HepG2 (cell line): ENCODE measurements around the gene SLC35D2. TPM values are rescaled to one million over a fixed set of nuclear protein-coding genes. Genes with fewer than 3 reads are reported as not detected.
A peak's percentile ranks its signal among the peaks of the same experiment; 100 is the strongest.

Experiments used
- ARNT2 ChIP-seq: sonication (generic); formaldehyde crosslinking; IDR thresholded peaks from 2 replicates; pipeline ENCODE4 v1.8.0; 2022; ENCODE audit warnings: mild to moderate bottlenecking, low read depth, missing genetic modification reagents, moderate library complexity
- PAXIP1 ChIP-seq: sonication (generic); formaldehyde crosslinking; conservative IDR thresholded peaks from 2 replicates; pipeline ENCODE4 v1.4.0; 2020; ENCODE audit warnings: mild to moderate bottlenecking, missing genetic modification reagents, moderate library complexity
- RXRA ChIP-seq: sonication (generic); formaldehyde crosslinking; IDR thresholded peaks from 2 replicates; pipeline ENCODE4 v1.5.1; 2020; ENCODE audit warnings: missing genetic modification reagents
- USF2 ChIP-seq, 2 experiments: sonication (generic) in 1 of 2; formaldehyde crosslinking in 1 of 2; IDR thresholded peaks; 2 replicates each; pipeline versions ENCODE4 v1.5.1 to v1.6.1; 2011 to 2020; ENCODE audit warnings: borderline replicate concordance in 1 of 2, low read depth in 1 of 2, low read length in 1 of 2, mild to moderate bottlenecking in 1 of 2, missing genetic modification reagents in 1 of 2, moderate library complexity in 1 of 2
- XBP1 ChIP-seq: sonication (generic); formaldehyde crosslinking; IDR thresholded peaks from 2 replicates; pipeline ENCODE4 v1.5.0; 2020; ENCODE audit warnings: missing genetic modification reagents
- ZNF101 ChIP-seq: sonication (generic); formaldehyde crosslinking; IDR thresholded peaks from 2 replicates; pipeline ENCODE4 v1.4.0; 2020; ENCODE audit warnings: mild to moderate bottlenecking, low read depth, missing genetic modification reagents, borderline replicate concordance
- ZNF292 ChIP-seq: sonication (generic); formaldehyde crosslinking; IDR thresholded peaks from 2 replicates; pipeline ENCODE4 v1.8.1; 2022; ENCODE audit warnings: mild to moderate bottlenecking, low read depth, missing genetic modification reagents, borderline replicate concordance
- ZNF33A ChIP-seq: sonication (generic); formaldehyde crosslinking; IDR thresholded peaks from 2 replicates; pipeline ENCODE4 v1.5.1; 2020; ENCODE audit warnings: missing genetic modification reagents, mild to moderate bottlenecking, moderate library complexity, borderline replicate concordance
- ZNF34 ChIP-seq: sonication (generic); formaldehyde crosslinking; IDR thresholded peaks from 2 replicates; pipeline ENCODE4 v1.4.0; 2020; ENCODE audit warnings: mild to moderate bottlenecking, missing genetic modification reagents, borderline replicate concordance
- ZNF431 ChIP-seq: sonication (generic); formaldehyde crosslinking; IDR thresholded peaks from 2 replicates; pipeline ENCODE4 v1.9.0; 2022; ENCODE audit warnings: missing genetic modification reagents, low read depth, mild to moderate bottlenecking, borderline replicate concordance
- ZNF547 ChIP-seq: sonication (generic); formaldehyde crosslinking; IDR thresholded peaks from 2 replicates; pipeline ENCODE4 v1.5.1; 2020; ENCODE audit warnings: mild to moderate bottlenecking, missing genetic modification reagents
- ZNF670 ChIP-seq: sonication (generic); formaldehyde crosslinking; IDR thresholded peaks from 2 replicates; pipeline ENCODE4 v1.8.0; 2022; ENCODE audit warnings: mild to moderate bottlenecking, missing genetic modification reagents, borderline replicate concordance
- ZNF709 ChIP-seq: sonication (generic); formaldehyde crosslinking; IDR thresholded peaks from 2 replicates; pipeline ENCODE4 v1.5.0; 2020; ENCODE audit warnings: mild to moderate bottlenecking, missing genetic modification reagents
- polyA plus RNA-seq, 8 experiments: library from polyadenylated mRNA; depleted of rRNA in 3 of 8; stranded (reverse) in 7 of 8; unstranded in 1 of 8; fragments of >200 nt; fragmentation: Illumina TruSeq in 4 of 8; extraction: Trizol in 4 of 8; gene quantifications; 2 replicates each; pipeline versions ENCODE4 v1.2.1 to v1.2.3, GENCODE V29; 2011 to 2016; ENCODE audit warnings: low read depth in 4 of 8, missing spikeins in 1 of 8, mixed read lengths in 1 of 8; ENCODE audit not compliant: insufficient read depth in 1 of 8
- total RNA-seq, 5 experiments: library from RNA; depleted of rRNA; stranded (reverse); fragments of >200 nt; fragmentation: Illumina TruSeq; extraction: Trizol; gene quantifications; 2 replicates each; pipeline ENCODE4 v1.2.3, GENCODE V29; 2016; ENCODE audit warnings: low read depth in 1 of 5
- TF ChIP-seq, protein P1 (sequence below), 2 experiments: sonication (generic) in 1 of 2; formaldehyde crosslinking in 1 of 2; IDR thresholded peaks; 2 replicates each; pipeline versions ENCODE4 v1.4.0 to v1.6.1; 2016 to 2020; ENCODE audit warnings: borderline replicate concordance in 1 of 2, low read depth in 1 of 2, mild to moderate bottlenecking in 1 of 2, missing genetic modification reagents in 1 of 2
- TF ChIP-seq, protein P2 (sequence below): IDR thresholded peaks from 2 replicates; pipeline ENCODE4 v1.6.1; 2016; ENCODE audit warnings: low read depth, control low read depth

The SLC35D2 gene
- total and polyA plus RNA-seq, 2 of the 13 experiments (the other 11 are each of a cell fraction or from before 2014, with no cell fraction given) = 96.2 to 103 TPM

DNA sequence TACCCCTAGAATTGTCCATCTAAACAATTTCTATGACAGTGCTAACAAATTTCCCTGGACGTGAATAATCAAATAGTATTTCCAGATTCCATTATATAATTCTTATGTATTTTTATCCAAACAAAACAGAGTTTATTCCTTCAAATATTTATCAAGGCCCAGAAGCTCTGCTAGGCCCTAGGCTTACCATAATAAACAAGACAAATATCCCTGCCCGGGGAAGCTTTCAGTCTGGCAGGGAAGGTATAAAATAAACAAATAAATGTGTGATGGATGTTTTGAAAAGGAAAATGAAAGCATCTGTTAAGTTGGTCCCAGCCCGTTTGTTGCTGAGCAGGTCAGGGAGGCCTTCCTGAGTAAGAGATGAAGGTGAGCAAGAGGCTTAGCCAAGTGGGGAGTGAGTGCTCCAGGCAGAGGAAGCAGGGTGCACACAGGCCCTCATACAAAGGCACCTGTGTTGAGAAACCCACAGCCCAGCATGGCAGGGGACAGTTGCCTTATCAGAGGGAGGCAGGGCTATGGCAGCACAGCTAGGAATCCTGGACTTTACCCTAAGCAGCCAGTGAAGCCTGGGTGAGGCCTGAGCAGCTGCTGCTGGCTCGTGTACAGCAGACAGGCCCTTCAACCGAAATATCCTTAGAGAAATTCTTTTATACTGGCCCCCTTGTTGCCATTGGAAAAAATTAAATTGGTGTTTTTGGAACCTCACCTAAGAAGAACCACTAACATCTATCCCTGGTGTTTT lies 7.7 kb upstream of the SLC35D2 start (continued):
- TF ChIP-seq, protein P1, sequence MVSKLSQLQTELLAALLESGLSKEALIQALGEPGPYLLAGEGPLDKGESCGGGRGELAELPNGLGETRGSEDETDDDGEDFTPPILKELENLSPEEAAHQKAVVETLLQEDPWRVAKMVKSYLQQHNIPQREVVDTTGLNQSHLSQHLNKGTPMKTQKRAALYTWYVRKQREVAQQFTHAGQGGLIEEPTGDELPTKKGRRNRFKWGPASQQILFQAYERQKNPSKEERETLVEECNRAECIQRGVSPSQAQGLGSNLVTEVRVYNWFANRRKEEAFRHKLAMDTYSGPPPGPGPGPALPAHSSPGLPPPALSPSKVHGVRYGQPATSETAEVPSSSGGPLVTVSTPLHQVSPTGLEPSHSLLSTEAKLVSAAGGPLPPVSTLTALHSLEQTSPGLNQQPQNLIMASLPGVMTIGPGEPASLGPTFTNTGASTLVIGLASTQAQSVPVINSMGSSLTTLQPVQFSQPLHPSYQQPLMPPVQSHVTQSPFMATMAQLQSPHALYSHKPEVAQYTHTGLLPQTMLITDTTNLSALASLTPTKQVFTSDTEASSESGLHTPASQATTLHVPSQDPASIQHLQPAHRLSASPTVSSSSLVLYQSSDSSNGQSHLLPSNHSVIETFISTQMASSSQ (IDR thresholded peaks at IDR 0.05; ENCODE audit: low read depth) = peak; percentile 46; the same call in 1 of the 2 replicates
- TF ChIP-seq, protein P1 (CRISPR knock-in tag; IDR thresholded peaks at IDR 0.05; ENCODE audit: borderline replicate concordance) = peak; percentile 59; the same call in 1 of the 2 replicates
- TF ChIP-seq XBP1 (CRISPR knock-in tag) (no peak), RXRA (CRISPR knock-in tag) (peak; percentile 91), ZNF33A (no peak), USF2 (IDR thresholded peaks at IDR 0.05; ENCODE audit: low read depth, low read length) (no peak), USF2 (CRISPR knock-in tag; IDR thresholded peaks at IDR 0.05; ENCODE audit: borderline replicate concordance) (no peak), ZNF547 (CRISPR knock-in tag) (0 out of 2 replicates have a peak, but pooled peaks have one; percentile 55), ZNF431 (0 out of 2 replicates have a peak, but pooled peaks have one; percentile 53), ZNF292 (peak; percentile 99; the same call in 1 of the 2 replicates), ZNF34 (no peak), ZNF101 (CRISPR knock-in tag) (no peak), ZNF709 (CRISPR knock-in tag) (peak; percentile 62; the same call in 1 of the 2 replicates), ARNT2 (CRISPR knock-in tag) (0 out of 2 replicates have a peak, but pooled peaks have one; percentile 27), ZNF670 (CRISPR knock-in tag) (no peak), PAXIP1 (peak; percentile 94)
- TF ChIP-seq, protein P2, sequence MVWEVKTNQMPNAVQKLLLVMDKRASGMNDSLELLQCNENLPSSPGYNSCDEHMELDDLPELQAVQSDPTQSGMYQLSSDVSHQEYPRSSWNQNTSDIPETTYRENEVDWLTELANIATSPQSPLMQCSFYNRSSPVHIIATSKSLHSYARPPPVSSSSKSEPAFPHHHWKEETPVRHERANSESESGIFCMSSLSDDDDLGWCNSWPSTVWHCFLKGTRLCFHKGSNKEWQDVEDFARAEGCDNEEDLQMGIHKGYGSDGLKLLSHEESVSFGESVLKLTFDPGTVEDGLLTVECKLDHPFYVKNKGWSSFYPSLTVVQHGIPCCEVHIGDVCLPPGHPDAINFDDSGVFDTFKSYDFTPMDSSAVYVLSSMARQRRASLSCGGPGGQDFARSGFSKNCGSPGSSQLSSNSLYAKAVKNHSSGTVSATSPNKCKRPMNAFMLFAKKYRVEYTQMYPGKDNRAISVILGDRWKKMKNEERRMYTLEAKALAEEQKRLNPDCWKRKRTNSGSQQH (CRISPR knock-in tag) = peak; percentile 47; the same call in 1 of the 2 replicates
